GM19395 (cell line): ENCODE results near the gene ATIC.

Experiments
- ATAC-seq: cut with Tn5 transposase; IDR thresholded peaks from one replicate; pipeline ENCODE4 v1.9.1; 2021; ENCODE audit warnings: mild to moderate bottlenecking, moderate library complexity; ENCODE audit not compliant: unreplicated experiment

ATIC gene

GRCh38 chr2:215396595-215397313, 84.9 kb downstream of the ATIC start:
- no peak for ATAC-seq

- ATAC-seq, result no peak
These were observed 85.9 kb downstream of the ATIC start for GRCh38 chr2:215397632-215398341.

- no peak for ATAC-seq
These were observed 87.3 kb downstream of the ATIC start for GRCh38 chr2:215399067-215399716.
